Measurements from ENCODE around the gene GATA5. TPM values are rescaled to one million over a fixed set of nuclear protein-coding genes. Genes with fewer than 3 reads are reported as not detected.
"Not testable (repeated sequence)": the region's sequence is repeated elsewhere in the genome, so short reads cannot be mapped to it uniquely, and the experiment has no call there.

Gene GATA5
- polyA plus RNA-seq, 1 experiment, result not detected

GRCh38 chr20:62493886-62494285 lies 18.1 kb upstream of the GATA5 start:
- Histone ChIP-seq H3K4me3 (ENCODE audit: low read depth, low read length) (no peak overlapping the region), H3K27me3 (ENCODE audit: control insufficient read depth, insufficient read depth, low read length) (peaks cover 13% of the 10 kb centered on the region), H3K9me3 (ENCODE audit: control insufficient read depth, insufficient read depth, low read length) (no peaks in the 10 kb centered on the region; the same call in 1 of the 2 replicates), H3K27ac (ENCODE audit: low read depth, low read length) (no peak overlapping the region)
- no peak for DNase-seq (ENCODE audit: low read depth, low spot score)
- ChIA-PET CTCF (interaction anchor here (1.1 kb wide), 1 partner anchor 84 kb away, joined by 3 read pairs; no protein-coding TSS in a partner anchor), POLR2A (no interaction called here)
- TF ChIP-seq CTCF (IDR thresholded peaks at IDR 0.05; ENCODE audit: low read depth, low read length), result no peak

GRCh38 chr20:62493253-62493885 lies 17.6 kb upstream of the GATA5 start:
- CTCF ChIA-PET, result interaction anchor here (1.1 kb wide), 1 partner anchor 83 kb away, joined by 3 read pairs; no protein-coding TSS in a partner anchor

GRCh38 chr20:62492711-62493110 lies 16.9 kb upstream of the GATA5 start:
- no peak for TF ChIP-seq CTCF (IDR thresholded peaks at IDR 0.05; ENCODE audit: low read depth, low read length)
- DNase-seq (ENCODE audit: low read depth, low spot score), result no peak
- Histone ChIP-seq H3K4me3 (ENCODE audit: low read depth, low read length) (no peak overlapping the region), H3K9me3 (ENCODE audit: control insufficient read depth, insufficient read depth, low read length) (no peaks in the 10 kb centered on the region; the same call in 1 of the 2 replicates), H3K27ac (ENCODE audit: low read depth, low read length) (no peak overlapping the region), H3K27me3 (ENCODE audit: control insufficient read depth, insufficient read depth, low read length) (peaks cover 25% of the 10 kb centered on the region)
- CTCF ChIA-PET, result interaction anchor here (1.1 kb wide), 1 partner anchor 83 kb away, joined by 3 read pairs; no protein-coding TSS in a partner anchor
- POLR2A ChIA-PET, result no interaction called here

More at GRCh38 chr20:62493253-62493885, 17.6 kb upstream of the GATA5 start:
- POLR2A ChIA-PET, result no interaction called here
- no peak for DNase-seq (ENCODE audit: low read depth, low spot score)
- TF ChIP-seq CTCF (IDR thresholded peaks at IDR 0.05; ENCODE audit: low read depth, low read length), result no peak
- H3K27ac ChIP-seq (ENCODE audit: low read depth, low read length), result no peak overlapping the region
- H3K27me3 ChIP-seq (ENCODE audit: control insufficient read depth, insufficient read depth, low read length), result peaks cover 18% of the 10 kb centered on the region
- no peaks in the 10 kb centered on the region; the same call in 1 of the 2 replicates for H3K9me3 ChIP-seq (ENCODE audit: control insufficient read depth, insufficient read depth, low read length)
- no peak overlapping the region for H3K4me3 ChIP-seq (ENCODE audit: low read depth, low read length)

- CTCF ChIA-PET; POLR2A ChIA-PET; H3K9me3 ChIP-seq (ENCODE audit: control insufficient read depth, insufficient read depth, low read length); H3K4me3 ChIP-seq (ENCODE audit: low read depth, low read length); H3K27ac ChIP-seq (ENCODE audit: low read depth, low read length); DNase-seq (ENCODE audit: low read depth, low spot score): not testable (repeated sequence)
- peaks cover 44% of the 10 kb centered on the region for H3K27me3 ChIP-seq (ENCODE audit: control insufficient read depth, insufficient read depth, low read length)
Observed at GRCh38 chr20:62490783-62491182, 15.0 kb upstream of the GATA5 start.

- Histone ChIP-seq H3K27ac (ENCODE audit: low read depth, low read length) (no peak overlapping the region), H3K9me3 (ENCODE audit: control insufficient read depth, insufficient read depth, low read length) (no peaks in the 10 kb centered on the region; the same call in 1 of the 2 replicates), H3K27me3 (ENCODE audit: control insufficient read depth, insufficient read depth, low read length) (peaks cover 52% of the 10 kb centered on the region), H3K4me3 (ENCODE audit: low read depth, low read length) (no peak overlapping the region)
- ChIA-PET POLR2A (no interaction called here), CTCF (interaction anchor here (0.8 kb wide), 1 partner anchor 10 kb away, joined by 3 read pairs; no protein-coding TSS in a partner anchor)
- no peak for DNase-seq (ENCODE audit: low read depth, low spot score)
- TF ChIP-seq CTCF (IDR thresholded peaks at IDR 0.05; ENCODE audit: low read depth, low read length), result no peak
Observed at GRCh38 chr20:62489932-62490263, 14.1 kb upstream of the GATA5 start.
